OCI-LY1 (cell line): ENCODE data around the gene DQX1.

ENCODE experiments used
- CTCF ChIP-seq: fragments of 200-600 bp; sonication (generic), shearing (Covaris generic); IDR thresholded peaks from 2 replicates; pipeline ENCODE4 v1.5.1; 2017; ENCODE audit warnings: mild to moderate bottlenecking, antibody characterized with exemption, low read length, moderate library complexity, mixed read lengths
- EZH2 ChIP-seq: fragments of 200-600 bp; sonication (generic), shearing (Covaris generic); IDR thresholded peaks from 2 replicates; pipeline ENCODE4 v1.8.0; 2017; ENCODE audit warnings: borderline replicate concordance, mixed run types, mild to moderate bottlenecking, antibody characterized with exemption, low read length, moderate library complexity, mixed read lengths

DNA sequence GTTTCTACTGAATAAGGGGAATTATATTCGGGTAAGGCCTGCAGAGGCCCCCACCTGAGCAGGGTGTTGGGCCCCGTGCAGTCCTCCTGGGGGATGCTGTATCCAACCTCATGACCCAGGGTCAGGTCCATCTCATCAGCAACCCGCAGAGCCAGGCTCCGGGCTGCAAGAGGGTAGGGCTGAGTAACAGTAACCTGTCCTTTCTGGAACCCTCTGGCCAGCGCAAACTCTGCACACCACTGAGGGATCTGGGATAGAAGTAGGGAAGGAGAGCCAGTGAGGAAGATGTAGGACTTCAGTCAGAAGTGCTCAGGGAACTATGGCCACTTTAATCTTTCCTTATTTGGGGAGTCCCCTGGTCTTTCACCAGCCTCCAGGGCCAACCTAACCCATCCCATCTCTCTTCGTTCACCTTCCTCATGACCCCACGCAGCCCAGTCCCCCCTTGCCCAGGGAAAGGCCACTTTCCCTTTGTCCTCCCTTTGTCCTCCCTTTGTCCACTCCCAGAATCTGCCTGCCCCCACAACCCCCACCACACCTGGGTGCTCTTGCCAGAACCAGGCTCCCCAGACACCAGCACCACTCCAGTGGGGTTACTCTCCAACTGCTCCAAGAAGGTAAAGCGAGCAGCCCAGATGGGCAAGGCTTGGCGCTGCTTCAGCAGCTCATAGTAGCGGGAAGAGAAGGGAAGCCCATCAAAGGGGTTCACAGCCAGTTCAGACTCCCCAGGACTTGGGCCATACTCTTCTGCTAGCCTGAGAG, 895 bp downstream of the DQX1 start:
- no peak for TF ChIP-seq CTCF
- TF ChIP-seq EZH2 = no peak
